WTC11 (cell line): ENCODE measurements around the gene MT1F. TPM values are rescaled to one million over a fixed set of nuclear protein-coding genes. Genes with fewer than 3 reads are reported as not detected.

ENCODE experiments used
- ATAC-seq: fragments of 200-7000 bp; cut with Tn5 transposase; 2 replicates; pipeline ENCODE4 v1.10.0; 2021; ENCODE audit warnings: mild to moderate bottlenecking, moderate library complexity
- CTCF ChIA-PET: fragments of 300-600 bp; sonication (Branson Sonifier 250); formaldehyde crosslinking; loops from one replicate; lab custom pipeline; 2021; ENCODE audit warnings: antibody characterized with exemption; lab: Charles Lee
- POLR2A ChIA-PET: fragments of 350-600 bp; sonication (Branson Sonifier 250); formaldehyde crosslinking; loops from one replicate; lab custom pipeline; 2021; ENCODE audit warnings: antibody characterized with exemption; lab: Charles Lee
- DNase-seq: peaks from one replicate; pipeline ENCODE4 v3.0.0; 2021; ENCODE audit warnings: low spot score
- H3K27ac Mint-ChIP-seq: 2 replicates; pipeline ENCODE4 v1.8.0; 2021; ENCODE audit warnings: mixed read lengths
- H3K27me3 Mint-ChIP-seq: 2 replicates; pipeline ENCODE4 v1.8.0; 2021; ENCODE audit warnings: low read depth, mild to moderate bottlenecking, moderate library complexity, mixed read lengths
- H3K36me3 Mint-ChIP-seq: 2 replicates; pipeline ENCODE4 v1.8.0; 2021; ENCODE audit warnings: mixed read lengths
- H3K4me1 Mint-ChIP-seq: 2 replicates; pipeline ENCODE4 v1.8.0; 2022; ENCODE audit warnings: mixed read lengths
- H3K4me3 Mint-ChIP-seq: 2 replicates; pipeline ENCODE4 v1.8.0; 2021; ENCODE audit warnings: mild to moderate bottlenecking, moderate library complexity, mixed read lengths
- H3K9me3 Mint-ChIP-seq: 2 replicates; pipeline ENCODE4 v1.8.0; 2021; ENCODE audit warnings: mixed read lengths
- ATF1 ChIP-seq: sonication (generic); formaldehyde crosslinking; IDR thresholded peaks from 2 replicates; pipeline ENCODE4 v1.8.1; 2023; ENCODE audit warnings: mild to moderate bottlenecking, moderate library complexity, missing genetic modification reagents
- ETV6 ChIP-seq: sonication (generic); formaldehyde crosslinking; IDR thresholded peaks from 2 replicates; pipeline ENCODE4 v1.8.1; 2022; ENCODE audit warnings: mild to moderate bottlenecking, missing genetic modification reagents
- FOXP1 ChIP-seq: sonication (generic); formaldehyde crosslinking; IDR thresholded peaks from 2 replicates; pipeline ENCODE4 v1.8.0; 2022; ENCODE audit warnings: missing genetic modification reagents, mild to moderate bottlenecking, moderate library complexity, borderline replicate concordance
- JUN ChIP-seq: sonication (generic); formaldehyde crosslinking; IDR thresholded peaks from 2 replicates; pipeline ENCODE4 v1.8.0; 2023; ENCODE audit warnings: mild to moderate bottlenecking, missing genetic modification reagents
- MXD4 ChIP-seq: fragments of 250-450 bp; sonication (Bioruptor Pico); IDR thresholded peaks from 2 replicates; pipeline ENCODE4 v1.8.0; 2021; ENCODE audit warnings: mild to moderate bottlenecking, moderate library complexity, borderline replicate concordance
- NFATC4 ChIP-seq: fragments of 250-450 bp; sonication (Bioruptor Pico); IDR thresholded peaks from 2 replicates; pipeline ENCODE4 v1.9.0; 2021; ENCODE audit warnings: mild to moderate bottlenecking
- NFE2L1 ChIP-seq: sonication (generic); formaldehyde crosslinking; IDR thresholded peaks from 2 replicates; pipeline ENCODE4 v1.8.1; 2023; ENCODE audit warnings: missing genetic modification reagents
- NR3C1 ChIP-seq: sonication (generic); formaldehyde crosslinking; conservative IDR thresholded peaks from 2 replicates; pipeline ENCODE4 v1.8.1; 2023; ENCODE audit warnings: low read depth, mild to moderate bottlenecking, missing genetic modification reagents
- PRRX2 ChIP-seq: fragments of 250-450 bp; sonication (Bioruptor Pico); IDR thresholded peaks from 2 replicates; pipeline ENCODE4 v1.8.0; 2021; ENCODE audit warnings: mild to moderate bottlenecking
- SMAD3 ChIP-seq: sonication (generic); formaldehyde crosslinking; IDR thresholded peaks from 2 replicates; pipeline ENCODE4 v1.8.0; 2022; ENCODE audit warnings: missing genetic modification reagents, mild to moderate bottlenecking, borderline replicate concordance
- SMAD4 ChIP-seq: sonication (generic); formaldehyde crosslinking; IDR thresholded peaks from 2 replicates; pipeline ENCODE4 v1.8.0; 2022; ENCODE audit warnings: mild to moderate bottlenecking, missing genetic modification reagents
- SOX15 ChIP-seq: fragments of 250-450 bp; sonication (Bioruptor Pico); IDR thresholded peaks from 2 replicates; pipeline ENCODE4 v1.9.0; 2021; ENCODE audit warnings: mild to moderate bottlenecking
- SP1 ChIP-seq: sonication (generic); formaldehyde crosslinking; conservative IDR thresholded peaks from 2 replicates; pipeline ENCODE4 v1.8.1; 2022; ENCODE audit warnings: missing genetic modification reagents
- TP53 ChIP-seq: sonication (generic); formaldehyde crosslinking; IDR thresholded peaks from 2 replicates; pipeline ENCODE4 v1.8.1; 2023; ENCODE audit warnings: mild to moderate bottlenecking, missing genetic modification reagents
- ZBTB21 ChIP-seq: sonication (generic); formaldehyde crosslinking; IDR thresholded peaks from 2 replicates; pipeline ENCODE4 v1.8.1; 2023; ENCODE audit warnings: mild to moderate bottlenecking, missing genetic modification reagents, borderline replicate concordance
- ZNF121 ChIP-seq: sonication (generic); formaldehyde crosslinking; IDR thresholded peaks from 2 replicates; pipeline ENCODE4 v1.8.0; 2023; ENCODE audit warnings: missing genetic modification reagents
- ZNF138 ChIP-seq: sonication (generic); formaldehyde crosslinking; conservative IDR thresholded peaks from 2 replicates; pipeline ENCODE4 v1.8.1; 2022; ENCODE audit warnings: mild to moderate bottlenecking, moderate library complexity, missing genetic modification reagents
- ZNF232 ChIP-seq: sonication (generic); formaldehyde crosslinking; IDR thresholded peaks from 2 replicates; pipeline ENCODE4 v1.8.0; 2022; ENCODE audit warnings: mild to moderate bottlenecking, missing genetic modification reagents
- ZNF423 ChIP-seq: fragments of 250-450 bp; sonication (Bioruptor Pico); IDR thresholded peaks from 2 replicates; pipeline ENCODE4 v2.1.2; 2022; ENCODE audit warnings: mild to moderate bottlenecking, moderate library complexity
- total RNA-seq: library from RNA; stranded (reverse); gene quantifications from 3 replicates; pipeline ENCODE4 v1.2.3, GENCODE V29; 2021
- TF ChIP-seq, protein P1 (sequence below): fragments of 250-450 bp; sonication (Bioruptor Pico); IDR thresholded peaks from 2 replicates; pipeline ENCODE4 v2.1.2; 2022; ENCODE audit warnings: mild to moderate bottlenecking, moderate library complexity
- TF ChIP-seq, protein P2 (sequence below): sonication (generic); formaldehyde crosslinking; IDR thresholded peaks from 2 replicates; pipeline ENCODE4 v1.8.0; 2023; ENCODE audit warnings: missing genetic modification reagents
- TF ChIP-seq, protein P3 (sequence below): sonication (generic); formaldehyde crosslinking; IDR thresholded peaks from 2 replicates; pipeline ENCODE4 v1.8.1; 2023; ENCODE audit warnings: mild to moderate bottlenecking, missing genetic modification reagents
- TF ChIP-seq, protein P4 (sequence below): sonication (generic); formaldehyde crosslinking; IDR thresholded peaks from 2 replicates; pipeline ENCODE4 v1.8.1; 2022; ENCODE audit warnings: low read depth, mild to moderate bottlenecking, moderate library complexity, missing genetic modification reagents, borderline replicate concordance
- TF ChIP-seq, protein P5 (sequence below): fragments of 250-450 bp; sonication (Bioruptor Pico); IDR thresholded peaks from 2 replicates; pipeline ENCODE4 v1.9.0; 2021; ENCODE audit warnings: mild to moderate bottlenecking
- TF ChIP-seq, protein P6 (sequence below): sonication (generic); formaldehyde crosslinking; IDR thresholded peaks from 2 replicates; pipeline ENCODE4 v1.8.0; 2022; ENCODE audit warnings: mild to moderate bottlenecking, missing genetic modification reagents

MT1F gene
- total RNA-seq, 1 experiment from 2014 or later, result 58.2 TPM

DNA sequence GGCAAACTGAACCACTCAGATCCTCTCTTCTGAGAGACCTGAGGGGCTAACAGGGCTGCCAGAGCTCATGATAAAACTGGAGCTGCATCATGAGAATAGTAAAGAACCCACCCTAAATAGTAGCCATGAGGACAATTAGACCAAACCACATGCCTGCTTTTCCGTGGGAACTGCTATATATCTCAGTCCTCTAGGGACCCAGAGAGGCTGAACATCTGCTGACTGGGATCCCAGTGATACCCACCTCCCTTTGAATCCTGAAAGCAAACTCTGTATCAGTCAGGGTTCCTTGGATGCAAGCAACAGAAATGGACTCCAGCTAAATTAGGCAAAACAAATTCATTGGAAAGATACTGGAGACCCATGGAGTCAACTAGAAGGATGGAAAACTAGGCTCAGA lies 31.0 kb downstream of the MT1F start (continued):
- TF ChIP-seq SMAD4 (CRISPR knock-in tag) (no peak), ZNF121 (CRISPR knock-in tag) (no peak), NFE2L1 (CRISPR knock-in tag) (no peak)
- TF ChIP-seq, protein P1, sequence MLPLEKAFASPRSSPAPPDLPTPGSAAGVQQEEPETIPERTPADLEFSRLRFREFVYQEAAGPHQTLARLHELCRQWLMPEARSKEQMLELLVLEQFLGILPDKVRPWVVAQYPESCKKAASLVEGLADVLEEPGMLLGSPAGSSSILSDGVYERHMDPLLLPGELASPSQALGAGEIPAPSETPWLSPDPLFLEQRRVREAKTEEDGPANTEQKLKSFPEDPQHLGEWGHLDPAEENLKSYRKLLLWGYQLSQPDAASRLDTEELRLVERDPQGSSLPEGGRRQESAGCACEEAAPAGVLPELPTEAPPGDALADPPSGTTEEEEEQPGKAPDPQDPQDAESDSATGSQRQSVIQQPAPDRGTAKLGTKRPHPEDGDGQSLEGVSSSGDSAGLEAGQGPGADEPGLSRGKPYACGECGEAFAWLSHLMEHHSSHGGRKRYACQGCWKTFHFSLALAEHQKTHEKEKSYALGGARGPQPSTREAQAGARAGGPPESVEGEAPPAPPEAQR (CRISPR knock-in tag), result no peak
- TF ChIP-seq, protein P2, sequence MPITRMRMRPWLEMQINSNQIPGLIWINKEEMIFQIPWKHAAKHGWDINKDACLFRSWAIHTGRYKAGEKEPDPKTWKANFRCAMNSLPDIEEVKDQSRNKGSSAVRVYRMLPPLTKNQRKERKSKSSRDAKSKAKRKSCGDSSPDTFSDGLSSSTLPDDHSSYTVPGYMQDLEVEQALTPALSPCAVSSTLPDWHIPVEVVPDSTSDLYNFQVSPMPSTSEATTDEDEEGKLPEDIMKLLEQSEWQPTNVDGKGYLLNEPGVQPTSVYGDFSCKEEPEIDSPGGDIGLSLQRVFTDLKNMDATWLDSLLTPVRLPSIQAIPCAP, result no peak
- TF ChIP-seq, protein P3, sequence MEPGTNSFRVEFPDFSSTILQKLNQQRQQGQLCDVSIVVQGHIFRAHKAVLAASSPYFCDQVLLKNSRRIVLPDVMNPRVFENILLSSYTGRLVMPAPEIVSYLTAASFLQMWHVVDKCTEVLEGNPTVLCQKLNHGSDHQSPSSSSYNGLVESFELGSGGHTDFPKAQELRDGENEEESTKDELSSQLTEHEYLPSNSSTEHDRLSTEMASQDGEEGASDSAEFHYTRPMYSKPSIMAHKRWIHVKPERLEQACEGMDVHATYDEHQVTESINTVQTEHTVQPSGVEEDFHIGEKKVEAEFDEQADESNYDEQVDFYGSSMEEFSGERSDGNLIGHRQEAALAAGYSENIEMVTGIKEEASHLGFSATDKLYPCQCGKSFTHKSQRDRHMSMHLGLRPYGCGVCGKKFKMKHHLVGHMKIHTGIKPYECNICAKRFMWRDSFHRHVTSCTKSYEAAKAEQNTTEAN (CRISPR knock-in tag), result no peak
- TF ChIP-seq, protein P4, sequence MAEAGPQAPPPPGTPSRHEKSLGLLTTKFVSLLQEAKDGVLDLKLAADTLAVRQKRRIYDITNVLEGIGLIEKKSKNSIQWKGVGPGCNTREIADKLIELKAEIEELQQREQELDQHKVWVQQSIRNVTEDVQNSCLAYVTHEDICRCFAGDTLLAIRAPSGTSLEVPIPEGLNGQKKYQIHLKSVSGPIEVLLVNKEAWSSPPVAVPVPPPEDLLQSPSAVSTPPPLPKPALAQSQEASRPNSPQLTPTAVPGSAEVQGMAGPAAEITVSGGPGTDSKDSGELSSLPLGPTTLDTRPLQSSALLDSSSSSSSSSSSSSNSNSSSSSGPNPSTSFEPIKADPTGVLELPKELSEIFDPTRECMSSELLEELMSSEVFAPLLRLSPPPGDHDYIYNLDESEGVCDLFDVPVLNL (CRISPR knock-in tag), result no peak

DNA sequence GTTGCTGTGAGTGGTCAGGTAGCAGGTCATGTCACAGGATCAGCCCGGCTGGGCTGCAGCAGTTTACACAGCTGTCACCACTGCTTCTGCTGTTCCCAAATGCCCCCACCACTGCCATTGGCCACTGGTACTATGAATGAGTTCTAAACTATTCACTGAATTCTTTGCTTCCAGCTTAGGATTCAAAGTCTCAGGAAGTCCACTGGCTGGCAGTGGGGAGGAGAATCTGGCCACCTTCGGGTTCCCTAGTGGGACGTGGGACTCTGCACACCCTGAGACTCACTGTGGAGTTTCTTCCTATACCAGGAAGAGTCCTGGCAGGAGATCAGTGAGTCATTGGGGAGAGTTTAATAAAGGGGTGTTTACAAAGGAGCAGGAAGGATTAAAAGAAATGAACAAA lies 31.4 kb downstream of the MT1F start:
- peaks cover 11% of the 10 kb centered on the region for H3K4me1 Mint-ChIP-seq
- H3K27me3 Mint-ChIP-seq, result peaks cover 2% of the 10 kb centered on the region; the same call in 1 of the 2 replicates
- DNase-seq (no peak), ATAC-seq (no peak)
- TF ChIP-seq ATF1 (CRISPR knock-in tag) (no peak), SP1 (no peak), MXD4 (no peak), JUN (CRISPR knock-in tag) (no peak), TP53 (no peak), ZNF232 (CRISPR knock-in tag) (no peak), FOXP1 (CRISPR knock-in tag) (no peak), ZNF121 (CRISPR knock-in tag) (no peak), SMAD3 (no peak), ZBTB21 (no peak), ETV6 (CRISPR knock-in tag) (no peak), ZNF423 (CRISPR knock-in tag) (no peak), SOX15 (CRISPR knock-in tag) (no peak), ZNF138 (no peak), NFATC4 (CRISPR knock-in tag) (no peak), PRRX2 (no peak), NR3C1 (CRISPR knock-in tag) (no peak)
- TF ChIP-seq, protein P5, sequence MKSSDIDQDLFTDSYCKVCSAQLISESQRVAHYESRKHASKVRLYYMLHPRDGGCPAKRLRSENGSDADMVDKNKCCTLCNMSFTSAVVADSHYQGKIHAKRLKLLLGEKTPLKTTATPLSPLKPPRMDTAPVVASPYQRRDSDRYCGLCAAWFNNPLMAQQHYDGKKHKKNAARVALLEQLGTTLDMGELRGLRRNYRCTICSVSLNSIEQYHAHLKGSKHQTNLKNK (CRISPR knock-in tag), result no peak
- TF ChIP-seq, protein P6, sequence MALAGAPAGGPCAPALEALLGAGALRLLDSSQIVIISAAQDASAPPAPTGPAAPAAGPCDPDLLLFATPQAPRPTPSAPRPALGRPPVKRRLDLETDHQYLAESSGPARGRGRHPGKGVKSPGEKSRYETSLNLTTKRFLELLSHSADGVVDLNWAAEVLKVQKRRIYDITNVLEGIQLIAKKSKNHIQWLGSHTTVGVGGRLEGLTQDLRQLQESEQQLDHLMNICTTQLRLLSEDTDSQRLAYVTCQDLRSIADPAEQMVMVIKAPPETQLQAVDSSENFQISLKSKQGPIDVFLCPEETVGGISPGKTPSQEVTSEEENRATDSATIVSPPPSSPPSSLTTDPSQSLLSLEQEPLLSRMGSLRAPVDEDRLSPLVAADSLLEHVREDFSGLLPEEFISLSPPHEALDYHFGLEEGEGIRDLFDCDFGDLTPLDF (CRISPR knock-in tag), result no peak
- no peak overlapping the region for H3K4me3 Mint-ChIP-seq
- ChIA-PET CTCF (interaction anchor here (0.9 to 2.3 kb wide), 2 partner anchors 13 to 16 kb away, joined by 3 to 8 read pairs; no protein-coding TSS in a partner anchor), POLR2A (no interaction called here)
- H3K36me3 Mint-ChIP-seq, result peaks cover 19% of the 10 kb centered on the region
- H3K27ac Mint-ChIP-seq, result no peak overlapping the region
- H3K9me3 Mint-ChIP-seq, result peaks cover 16% of the 10 kb centered on the region
